ENCODE data around the gene EPB41L4B. TPM values are rescaled to one million over a fixed set of nuclear protein-coding genes. Genes with fewer than 3 reads are reported as not detected.

EPB41L4B gene
- total and polyA plus RNA-seq, 2 experiments from 2014 or later, result 11.0 to 32.2 TPM

Small RNA genes within 50 kb of the gene (small RNA-seq; reads per million reads assigned to genes)
- gene RF00019 (ENCODE audit: low replicate concordance) (not detected), gene RNU6-984P (ENCODE audit: low replicate concordance) (not detected)

Other genes with a start within 250 kb of the EPB41L4B start
- 61.3 and 64.1 TPM in 2 replicates for gene TMEM245, start 201.1 kb downstream of the EPB41L4B start, total RNA-seq (2014; rRNA removed; shearing (Covaris generic))
- gene TMEM245, start 201.1 kb downstream of the EPB41L4B start, polyA plus RNA-seq (2016; fragmentation: Nextera tagmentation; extraction: Ambion mirVana), result 14.8 and 17.3 TPM in 2 replicates
- gene FRRS1L, start 153.8 kb downstream of the EPB41L4B start, total RNA-seq (2014; rRNA removed; shearing (Covaris generic)), result 0.78 and 1.1 TPM in 2 replicates
- 0.37 and 0.54 TPM in 2 replicates for gene FRRS1L, start 153.8 kb downstream of the EPB41L4B start, polyA plus RNA-seq (2016; fragmentation: Nextera tagmentation; extraction: Ambion mirVana)
- gene PTPN3, start 177.2 kb upstream of the EPB41L4B start, total RNA-seq (2014; rRNA removed; shearing (Covaris generic)), result 2.6 and 2.8 TPM in 2 replicates
- 1.0 and 1.4 TPM in 2 replicates for gene PTPN3, start 177.2 kb upstream of the EPB41L4B start, polyA plus RNA-seq (2016; fragmentation: Nextera tagmentation; extraction: Ambion mirVana)